PC-9 (cell line): ENCODE results near the gene NUP214.

Experiments
- CTCF ChIP-seq: fragments of 200-600 bp; sonication (generic); conservative IDR thresholded peaks from 2 replicates; pipeline ENCODE4 v1.6.1; 2017; ENCODE audit warnings: mixed run types, antibody characterized with exemption, mild to moderate bottlenecking, moderate library complexity
- EZH2 ChIP-seq: fragments of 200-600 bp; sonication (generic); IDR thresholded peaks from 2 replicates; pipeline ENCODE4 v1.8.0; 2017; ENCODE audit warnings: antibody characterized with exemption, low read depth

GRCh38 chr9:131190191-131190590 lies 64.8 kb downstream of the NUP214 start:
- TF ChIP-seq CTCF: no peak
- TF ChIP-seq EZH2: no peak
